Activated T-helper 1 cell treated with Interleukin-2 at 50 U/mL for 16 hours (primary cell): ENCODE data around the gene FKBP1A.
"Not testable (repeated sequence)": the region's sequence is repeated elsewhere in the genome, so short reads cannot be mapped to it uniquely, and the experiment has no call there.

Source experiments
- DNase-seq: peaks from one replicate; pipeline ENCODE4 v3.0.0-alpha.2; 2020; ENCODE audit warnings: low read depth

Gene FKBP1A

GRCh38 chr20:1415667-1416468 is 23.0 kb upstream of the FKBP1A start:
- DNase-seq, result no peak

DNA sequence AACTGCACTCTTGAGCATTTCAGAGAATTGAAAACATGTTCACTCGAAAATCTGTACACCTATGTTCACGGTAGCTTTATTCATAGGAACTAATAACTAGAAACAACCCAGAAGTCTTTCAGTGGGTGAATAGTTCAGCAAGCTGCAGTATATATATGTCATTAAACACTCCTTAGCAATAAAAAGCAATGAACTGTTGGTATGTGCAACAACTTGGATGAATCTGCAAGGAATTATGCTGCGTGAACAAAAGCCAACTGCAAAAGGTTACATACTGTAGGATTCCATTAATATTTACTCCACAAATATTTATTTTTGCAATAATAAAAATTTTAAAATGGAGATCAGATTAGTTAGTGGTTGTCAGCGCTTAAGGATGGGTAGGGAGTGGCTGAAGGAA is 22.1 kb upstream of the FKBP1A start:
- DNase-seq, result no peak

DNA sequence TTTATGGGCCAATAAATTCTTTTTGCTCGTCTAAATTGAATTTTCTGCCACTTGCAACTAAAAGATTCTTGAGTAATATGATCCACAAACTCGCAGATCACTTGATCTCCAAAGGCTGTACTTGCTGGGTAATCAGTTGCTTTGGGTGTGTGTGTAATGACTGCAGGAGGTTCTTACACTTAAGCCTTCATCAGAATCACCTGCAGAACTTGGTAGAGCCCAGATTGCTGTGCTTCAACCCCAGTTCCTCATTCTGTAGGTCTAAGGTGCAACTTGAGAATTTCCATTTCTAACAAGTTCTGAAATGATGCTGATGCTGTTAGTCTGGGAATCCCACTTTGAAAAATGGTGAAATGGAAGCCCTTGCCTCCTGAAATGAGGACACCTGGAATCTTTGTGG is 12.9 kb upstream of the FKBP1A start:
- no peak for DNase-seq

GRCh38 chr20:1403624-1404023 is 10.8 kb upstream of the FKBP1A start:
- no peak for DNase-seq

DNA sequence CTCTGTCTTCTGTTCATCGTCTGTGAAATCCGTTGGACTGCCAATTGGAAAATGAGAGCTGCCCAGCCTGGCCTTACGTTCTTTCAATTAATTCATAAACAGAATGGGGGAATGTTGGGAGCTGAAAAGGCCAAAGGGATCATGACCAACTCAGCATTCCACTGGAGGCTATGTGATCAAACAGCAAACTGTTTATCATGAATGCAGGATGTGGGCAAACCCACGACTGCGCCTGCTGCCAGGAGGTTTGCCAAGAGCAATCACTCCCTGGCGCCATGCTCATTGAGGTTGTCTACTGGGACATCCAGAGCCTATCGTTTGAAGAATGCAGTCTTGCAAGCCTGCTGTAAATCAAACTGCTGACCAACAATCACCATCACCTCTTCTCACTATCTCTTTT is 9.3 kb upstream of the FKBP1A start:
- DNase-seq, result no peak

DNA sequence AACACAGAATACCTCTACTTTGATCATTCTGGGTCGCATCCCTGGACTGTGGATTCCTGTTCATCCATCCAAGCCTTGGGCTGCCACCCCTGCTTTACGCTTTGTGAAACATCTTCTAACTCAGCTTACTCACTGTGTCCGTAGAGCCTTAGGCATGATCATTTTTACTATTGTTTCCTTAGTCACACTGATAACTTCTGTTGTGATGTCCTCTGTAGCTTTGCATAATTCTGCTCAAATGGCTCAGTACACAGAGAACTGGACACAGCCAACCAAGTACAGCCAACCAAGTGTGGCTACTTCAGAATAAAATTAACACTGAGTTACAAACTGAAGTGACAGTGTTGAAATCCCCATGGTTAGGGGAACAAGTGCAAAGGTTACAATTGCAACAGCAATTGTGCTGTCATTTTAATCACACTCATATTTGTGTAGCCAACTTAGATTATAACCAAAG is 8.6 kb upstream of the FKBP1A start:
- no peak for DNase-seq

- DNase-seq, result not testable (repeated sequence)
Measured at GRCh38 chr20:1399678-1400366, 7.0 kb upstream of the FKBP1A start.

- DNase-seq, result not testable (repeated sequence)
Measured at GRCh38 chr20:1398185-1398584, 5.3 kb upstream of the FKBP1A start.

GRCh38 chr20:1397710-1398109 is 4.9 kb upstream of the FKBP1A start:
- DNase-seq, result no peak

DNA sequence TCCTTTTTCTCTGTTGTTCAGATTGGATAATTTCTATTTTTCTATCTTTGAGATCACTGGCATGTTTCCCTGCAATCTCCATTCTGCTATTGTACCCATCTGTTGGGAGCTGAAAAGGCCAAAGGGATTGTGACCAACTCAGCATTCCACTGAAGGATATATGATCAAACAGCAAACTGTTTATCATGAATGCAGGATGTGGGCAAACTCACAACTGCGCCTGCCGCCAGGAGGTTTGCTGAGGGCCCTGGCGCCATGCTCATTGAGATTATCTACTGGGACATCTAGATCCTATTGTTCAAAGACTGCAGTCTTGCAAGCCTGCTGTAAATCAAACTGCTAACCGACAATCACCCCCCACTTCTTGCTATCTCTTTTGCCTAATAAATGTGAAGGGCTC is 3.8 kb upstream of the FKBP1A start:
- DNase-seq, result no peak

- DNase-seq, result no peak
Measured at GRCh38 chr20:1396264-1396663, 3.4 kb upstream of the FKBP1A start.

DNA sequence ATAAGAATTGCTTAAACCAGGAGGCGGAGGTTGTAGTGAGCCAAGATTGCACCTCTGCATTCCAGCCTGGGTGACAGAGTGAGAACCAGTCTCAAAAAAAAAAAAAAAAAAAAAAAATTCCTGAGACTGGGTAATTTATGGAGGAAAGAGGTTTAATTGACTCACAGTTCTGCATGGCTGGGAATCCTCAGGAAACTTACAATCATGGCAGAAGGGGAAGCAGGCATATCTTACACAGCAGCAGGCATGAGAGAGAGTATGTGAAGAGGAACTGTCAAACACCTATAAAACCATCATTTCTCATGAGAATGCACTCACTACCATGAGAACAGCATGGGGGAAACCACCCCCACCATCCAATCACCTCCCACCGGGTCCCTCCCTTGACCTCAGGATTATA is 1.8 kb upstream of the FKBP1A start:
- DNase-seq, result no peak

DNA sequence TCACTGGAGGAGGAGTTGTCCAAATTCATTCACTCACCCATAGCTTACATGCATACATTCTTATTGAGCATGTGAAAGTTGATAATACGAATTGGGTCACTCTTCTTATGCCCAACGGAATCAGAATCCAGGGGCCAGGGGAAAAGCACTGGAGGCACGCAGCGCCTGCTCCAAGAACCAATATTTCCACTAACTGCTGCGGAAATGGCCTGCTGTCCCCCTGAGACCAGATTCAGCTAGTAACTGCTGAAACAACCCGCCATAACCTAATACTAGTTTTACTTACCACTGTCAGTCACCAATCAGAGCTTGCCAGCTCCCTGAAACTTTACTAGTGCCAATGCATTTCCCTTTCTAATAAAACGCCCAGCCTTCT is 641 bp upstream of the FKBP1A start:
- DNase-seq, result no peak

DNA sequence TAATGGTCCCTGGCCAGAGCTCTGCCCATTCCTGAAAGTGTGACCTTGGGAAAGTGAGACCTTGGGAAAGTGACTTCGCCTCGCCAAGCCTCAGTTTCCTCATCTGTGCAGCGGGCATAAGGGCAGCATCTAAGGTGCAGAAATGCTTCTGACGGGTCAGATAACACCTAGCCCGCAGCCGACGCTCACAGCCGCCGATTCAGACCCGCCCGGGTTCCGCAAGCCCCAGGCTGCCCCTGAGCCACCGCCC is 486 bp downstream of the FKBP1A start:
- DNase-seq, result no peak

DNA sequence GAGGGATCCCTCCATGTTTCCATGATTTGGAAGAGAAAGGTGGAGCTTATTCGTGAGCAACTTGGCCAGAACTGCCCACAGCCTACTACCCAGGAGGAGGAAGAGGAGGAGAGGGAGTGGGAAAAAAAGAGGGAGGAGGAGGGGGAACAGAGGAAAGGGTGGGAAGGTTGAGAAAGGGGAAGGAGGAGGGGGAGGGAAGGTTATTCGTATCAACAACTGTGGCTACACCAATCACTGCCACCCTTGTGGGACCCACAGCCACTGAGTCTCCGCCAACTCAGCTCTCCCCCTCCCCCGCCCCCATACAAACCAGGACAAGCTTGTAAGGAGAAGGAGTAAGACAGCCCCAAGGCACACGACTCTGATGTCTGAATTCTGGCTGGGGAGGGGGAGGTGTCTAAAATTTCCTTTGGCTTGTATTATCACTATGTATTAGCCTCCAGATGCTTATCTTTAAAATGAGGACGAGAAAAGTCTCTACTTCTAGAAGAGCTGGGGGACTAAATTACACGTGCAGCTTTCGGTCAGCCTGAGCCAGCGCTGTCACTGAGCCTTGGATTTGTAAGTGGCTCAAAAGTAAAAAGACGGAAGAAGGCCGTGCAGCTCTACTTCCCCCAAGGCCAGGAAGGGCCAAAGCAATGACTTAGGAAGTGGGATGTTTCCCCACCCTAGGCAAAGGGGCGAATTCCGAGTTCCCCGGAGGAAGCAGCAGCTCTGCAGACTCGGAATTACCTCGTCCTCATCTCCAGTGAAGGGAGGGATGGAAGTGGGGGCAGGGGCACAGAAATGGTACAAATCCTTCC is 1.0 kb downstream of the FKBP1A start:
- no peak for DNase-seq

DNA sequence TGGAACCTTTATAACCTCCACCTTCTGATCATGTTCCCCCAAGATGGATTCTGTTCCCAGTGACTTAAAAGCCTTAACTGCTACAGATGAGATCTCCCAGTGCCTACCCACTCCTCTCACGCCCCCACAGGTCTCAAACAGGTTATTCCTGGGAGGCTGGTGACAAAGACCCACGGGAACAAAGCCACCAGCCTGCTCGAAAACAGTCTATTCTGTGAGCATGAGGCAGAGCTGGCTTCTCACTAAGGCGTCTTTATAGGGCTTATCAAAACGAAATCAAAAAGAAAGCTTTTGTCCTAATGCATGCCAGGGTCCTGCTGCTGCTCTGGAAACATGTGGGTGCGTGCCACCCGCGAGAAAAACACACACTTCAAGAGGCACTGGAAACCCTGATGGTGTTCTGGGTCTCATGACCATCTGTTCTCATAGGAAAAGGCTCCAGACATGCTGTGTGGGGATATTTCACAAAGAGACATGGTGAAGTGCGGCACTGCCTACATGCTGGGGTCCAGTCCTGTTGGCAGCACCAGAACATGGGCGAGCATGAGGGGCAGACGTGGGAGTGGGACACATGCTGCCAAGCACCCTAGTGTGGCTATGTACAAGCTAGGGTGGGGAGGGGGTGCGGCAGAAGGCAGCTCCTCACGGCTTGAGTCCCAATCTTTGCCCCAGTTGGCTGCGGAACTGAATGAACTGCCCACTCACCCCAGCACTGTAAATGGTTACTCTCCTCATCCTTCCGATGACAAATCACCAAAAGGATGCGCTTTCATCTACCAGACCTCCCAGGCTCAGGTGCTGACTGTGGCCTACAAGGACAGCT is 2.1 kb downstream of the FKBP1A start:
- no peak for DNase-seq

- DNase-seq, result no peak
Measured at GRCh38 chr20:1389703-1390580, 2.9 kb downstream of the FKBP1A start.

DNA sequence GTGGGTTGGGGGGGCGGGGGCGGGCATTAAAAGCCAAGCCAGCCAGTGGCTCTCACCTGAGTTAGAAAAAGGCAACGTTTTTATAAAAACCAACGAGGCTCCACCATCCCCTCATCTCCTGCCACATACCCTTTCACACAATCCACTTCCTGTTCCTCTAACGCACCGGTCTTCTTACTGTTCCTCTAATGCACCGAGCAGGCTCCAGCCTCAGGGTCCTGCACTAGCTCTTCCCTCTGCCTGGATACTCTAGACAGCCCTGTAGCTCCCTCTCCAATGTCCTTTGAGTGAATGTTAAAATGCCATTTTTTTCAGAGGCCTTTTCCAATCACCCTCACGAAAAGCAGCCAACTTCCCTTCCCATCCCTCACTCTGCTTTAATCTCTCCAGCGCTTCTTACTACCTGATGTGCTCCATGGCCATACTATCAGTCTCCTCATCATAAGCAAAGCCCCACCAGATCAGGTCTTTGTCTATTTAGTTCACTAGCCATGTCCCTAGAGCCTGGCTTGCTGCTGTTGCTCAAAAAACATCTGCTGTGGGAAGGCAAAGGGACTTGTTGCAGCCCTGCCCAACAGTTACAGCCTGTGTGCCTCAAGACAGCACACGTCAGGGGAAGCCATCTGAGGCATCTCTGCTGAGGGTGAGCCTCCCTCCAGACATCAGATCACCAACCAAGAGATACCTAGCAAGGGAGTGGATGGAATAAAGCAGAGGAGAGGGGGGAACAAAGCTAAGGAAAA is 3.9 kb downstream of the FKBP1A start:
- DNase-seq, result no peak

DNA sequence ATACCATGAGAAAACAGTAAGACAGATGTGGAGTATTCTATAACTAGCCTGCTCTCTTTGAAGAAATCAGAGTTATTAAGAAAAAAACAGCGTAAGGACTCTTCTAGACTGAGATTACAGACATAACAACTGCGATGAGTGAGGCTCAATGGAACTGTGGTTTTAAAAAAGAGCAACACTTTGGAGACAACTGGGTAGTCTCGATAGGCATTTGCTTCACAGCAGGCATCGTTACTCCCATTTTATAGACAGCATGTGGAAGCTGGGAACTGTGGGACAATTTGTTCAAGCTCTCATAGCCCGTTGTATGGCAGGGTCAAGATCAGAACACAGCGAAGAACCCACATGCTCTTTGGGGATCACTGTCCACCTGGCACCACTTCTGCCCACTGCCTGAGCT is 4.6 kb downstream of the FKBP1A start:
- no peak for DNase-seq

DNA sequence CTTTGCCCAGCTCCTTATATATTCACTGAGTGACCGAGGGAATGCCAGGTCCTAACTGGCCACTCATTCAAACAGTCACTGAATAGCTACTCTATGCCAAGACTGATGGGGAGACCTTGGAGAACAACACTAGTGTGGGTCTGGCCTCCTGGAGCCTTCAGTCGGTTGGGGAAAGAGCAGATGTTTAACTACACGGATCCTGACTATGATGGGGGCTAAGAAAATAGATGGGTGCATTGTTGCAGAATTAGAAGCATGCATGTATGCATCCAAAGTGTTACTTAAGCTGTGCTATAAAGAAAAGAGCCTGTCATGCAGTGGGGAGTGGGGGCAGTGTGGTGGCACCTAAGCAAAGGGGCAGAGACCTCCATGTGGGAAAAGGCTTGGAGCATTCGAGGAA is 6.5 kb downstream of the FKBP1A start:
- DNase-seq, result no peak
